ENCODE results near the gene LY86. TPM values are rescaled to one million over a fixed set of nuclear protein-coding genes. Genes with fewer than 3 reads are reported as not detected.

LY86 gene
- total RNA-seq, 1 donor from 2014 or later: not detected

GRCh38 chr6:6696867-6697531, 108.5 kb downstream of the LY86 start:
- no peak for DNase-seq (ENCODE audit: low spot score in 2 of 2)
- intact Hi-C loops (cut with DNase I): no loop called here

GRCh38 chr6:6697620-6698019, 109.1 kb downstream of the LY86 start:
- no peak overlapping the region for H3K27ac ChIP-seq

More at GRCh38 chr6:6696867-6697531, 108.5 kb downstream of the LY86 start:
- no peaks in the 10 kb centered on the region for H3K36me3 ChIP-seq
- no peak overlapping the region for H3K27ac ChIP-seq
- peak; percentile 9 to 44 (median 23) for TF ChIP-seq CTCF (IDR thresholded peaks at IDR 0.05)
- no peaks in the 10 kb centered on the region for H3K9me3 ChIP-seq
- H3K4me3 ChIP-seq: no peak overlapping the region
- no peaks in the 10 kb centered on the region for H3K27me3 ChIP-seq
- H3K4me1 ChIP-seq: peaks cover 6 to 13% of the 10 kb centered on the region in 2 donors

GRCh38 chr6:6699741-6700367, 111.3 kb downstream of the LY86 start:
- no peaks in the 10 kb centered on the region for H3K27me3 ChIP-seq
- no peaks in the 10 kb centered on the region for H3K36me3 ChIP-seq
- no peak for TF ChIP-seq CTCF (IDR thresholded peaks at IDR 0.05)
- intact Hi-C loops (cut with DNase I): no loop called here
- H3K4me1 ChIP-seq: peaks cover 6 to 13% of the 10 kb centered on the region in 2 donors
- peak in 1 of 2 donors; percentile 80 for DNase-seq (ENCODE audit: low spot score in 2 of 2)
- H3K9me3 ChIP-seq: no peaks in the 10 kb centered on the region
- H3K27ac ChIP-seq: no peak overlapping the region
- no peak overlapping the region for H3K4me3 ChIP-seq

More at GRCh38 chr6:6697620-6698019, 109.1 kb downstream of the LY86 start:
- no peak overlapping the region for H3K4me3 ChIP-seq
- no peak for DNase-seq (ENCODE audit: low spot score in 2 of 2)
- no peak for TF ChIP-seq CTCF (IDR thresholded peaks at IDR 0.05)
- intact Hi-C loops (cut with DNase I): no loop called here
- no peaks in the 10 kb centered on the region for H3K36me3 ChIP-seq
- H3K27me3 ChIP-seq: no peaks in the 10 kb centered on the region
- peaks cover 6 to 13% of the 10 kb centered on the region in 2 donors for H3K4me1 ChIP-seq
- H3K9me3 ChIP-seq: no peaks in the 10 kb centered on the region

GRCh38 chr6:6700407-6701270, 112.1 kb downstream of the LY86 start:
- Histone ChIP-seq H3K27ac (no peak overlapping the region), H3K27me3 (no peaks in the 10 kb centered on the region), H3K9me3 (no peaks in the 10 kb centered on the region), H3K4me1 (peaks cover 6 to 13% of the 10 kb centered on the region in 2 donors), H3K36me3 (no peaks in the 10 kb centered on the region), H3K4me3 (no peak overlapping the region)
- TF ChIP-seq CTCF (IDR thresholded peaks at IDR 0.05): no peak
- intact Hi-C loops (cut with DNase I): no loop called here
- DNase-seq (ENCODE audit: low spot score in 2 of 2): no peak

- no peak overlapping the region for H3K27ac ChIP-seq
Observed at GRCh38 chr6:6701864-6702263, 113.3 kb downstream of the LY86 start.

More at GRCh38 chr6:6701864-6702263, 113.3 kb downstream of the LY86 start:
- Histone ChIP-seq H3K9me3 (no peaks in the 10 kb centered on the region), H3K4me1 (peaks cover 3 to 13% of the 10 kb centered on the region in 2 donors), H3K27me3 (no peaks in the 10 kb centered on the region), H3K36me3 (no peaks in the 10 kb centered on the region), H3K4me3 (no peak overlapping the region)
- TF ChIP-seq CTCF (IDR thresholded peaks at IDR 0.05): no peak
- no peak for DNase-seq (ENCODE audit: low spot score in 2 of 2)
- intact Hi-C loops (cut with DNase I): no loop called here
